Vagina (tissue), 2 donors: ENCODE results near the gene KLHL40.

Experiments
- POLR2AphosphoS5 ChIP-seq, 2 donors: sonication (generic); formaldehyde crosslinking; IDR thresholded peaks; one replicate each; pipeline ENCODE4 v1.9.0; 2017; ENCODE audit warnings: antibody characterized with exemption in 2 of 2, mild to moderate bottlenecking in 2 of 2, low read depth in 1 of 2; ENCODE audit not compliant: insufficient read depth in 1 of 2
- TF ChIP-seq, protein P1 (sequence below), 3 experiments: fragments of 450-650 bp in 2 of 3; fragments of 200-600 bp in 1 of 3; sonication (generic) in 1 of 3; IDR thresholded peaks; one replicate each; pipeline ENCODE4 v1.5.1; 2017 to 2019; ENCODE audit warnings: antibody characterized with exemption in 3 of 3, mild to moderate bottlenecking in 2 of 3, moderate library complexity in 2 of 3

GRCh38 chr3:42675909-42676308 lies 9.4 kb upstream of the KLHL40 start:
- TF ChIP-seq, protein P1, sequence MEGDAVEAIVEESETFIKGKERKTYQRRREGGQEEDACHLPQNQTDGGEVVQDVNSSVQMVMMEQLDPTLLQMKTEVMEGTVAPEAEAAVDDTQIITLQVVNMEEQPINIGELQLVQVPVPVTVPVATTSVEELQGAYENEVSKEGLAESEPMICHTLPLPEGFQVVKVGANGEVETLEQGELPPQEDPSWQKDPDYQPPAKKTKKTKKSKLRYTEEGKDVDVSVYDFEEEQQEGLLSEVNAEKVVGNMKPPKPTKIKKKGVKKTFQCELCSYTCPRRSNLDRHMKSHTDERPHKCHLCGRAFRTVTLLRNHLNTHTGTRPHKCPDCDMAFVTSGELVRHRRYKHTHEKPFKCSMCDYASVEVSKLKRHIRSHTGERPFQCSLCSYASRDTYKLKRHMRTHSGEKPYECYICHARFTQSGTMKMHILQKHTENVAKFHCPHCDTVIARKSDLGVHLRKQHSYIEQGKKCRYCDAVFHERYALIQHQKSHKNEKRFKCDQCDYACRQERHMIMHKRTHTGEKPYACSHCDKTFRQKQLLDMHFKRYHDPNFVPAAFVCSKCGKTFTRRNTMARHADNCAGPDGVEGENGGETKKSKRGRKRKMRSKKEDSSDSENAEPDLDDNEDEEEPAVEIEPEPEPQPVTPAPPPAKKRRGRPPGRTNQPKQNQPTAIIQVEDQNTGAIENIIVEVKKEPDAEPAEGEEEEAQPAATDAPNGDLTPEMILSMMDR (IDR thresholded peaks at IDR 0.05): no peak
- no peak for TF ChIP-seq POLR2AphosphoS5 (IDR thresholded peaks at IDR 0.05; ENCODE audit: insufficient read depth in 1 of 2, low read depth in 1 of 2)
